ENCODE data around the gene FGF4. TPM values are rescaled to one million over a fixed set of nuclear protein-coding genes. Genes with fewer than 3 reads are reported as not detected.

FGF4 gene
- total RNA-seq, 2 experiments from 2014 or later: not detected

GRCh38 chr11:69800278-69800677 lies 25.1 kb upstream of the FGF4 start:
- Mint-ChIP-seq H3K36me3 (no peaks in the 10 kb centered on the region), H3K4me1 (no peaks in the 10 kb centered on the region), H3K27ac (no peak overlapping the region), H3K27me3 (no peaks in the 10 kb centered on the region), H3K4me3 (no peak overlapping the region), H3K9me3 (no peaks in the 10 kb centered on the region)
- POLR2A ChIA-PET: no interaction called here
- DNase-seq: no peak
- no peak for ATAC-seq (ENCODE audit: low read depth)

- Mint-ChIP-seq H3K4me1 (no peaks in the 10 kb centered on the region), H3K27ac (no peak overlapping the region), H3K4me3 (no peak overlapping the region), H3K9me3 (no peaks in the 10 kb centered on the region), H3K36me3 (no peaks in the 10 kb centered on the region), H3K27me3 (no peaks in the 10 kb centered on the region)
- POLR2A ChIA-PET: no interaction called here
- ATAC-seq (ENCODE audit: low read depth) (no peak), DNase-seq (no peak)
Observed at GRCh38 chr11:69799582-69799981, 24.4 kb upstream of the FGF4 start.

- POLR2A ChIA-PET: no interaction called here
- Mint-ChIP-seq H3K36me3 (no peaks in the 10 kb centered on the region), H3K4me1 (no peaks in the 10 kb centered on the region), H3K9me3 (no peaks in the 10 kb centered on the region), H3K27ac (no peak overlapping the region), H3K27me3 (no peaks in the 10 kb centered on the region), H3K4me3 (no peak overlapping the region)
- ATAC-seq (ENCODE audit: low read depth) (no peak), DNase-seq (no peak)
Observed at GRCh38 chr11:69799097-69799496, 24.0 kb upstream of the FGF4 start.

- ATAC-seq (ENCODE audit: low read depth) (no peak), DNase-seq (no peak)
- no peaks in the 10 kb centered on the region for H3K4me1 Mint-ChIP-seq
- H3K9me3 Mint-ChIP-seq: no peaks in the 10 kb centered on the region
- no peak overlapping the region for H3K27ac Mint-ChIP-seq
- H3K4me3 Mint-ChIP-seq: no peak overlapping the region
- peaks cover 2% of the 10 kb centered on the region for H3K27me3 Mint-ChIP-seq
- H3K36me3 Mint-ChIP-seq: no peaks in the 10 kb centered on the region
- POLR2A ChIA-PET: no interaction called here
Observed at GRCh38 chr11:69797737-69798528, 22.8 kb upstream of the FGF4 start.

- no peaks in the 10 kb centered on the region for H3K36me3 Mint-ChIP-seq
- no peak overlapping the region for H3K27ac Mint-ChIP-seq
- POLR2A ChIA-PET: no interaction called here
- no peaks in the 10 kb centered on the region for H3K4me1 Mint-ChIP-seq
- H3K9me3 Mint-ChIP-seq: no peaks in the 10 kb centered on the region
- ATAC-seq (ENCODE audit: low read depth): no peak
- peaks cover 2% of the 10 kb centered on the region for H3K27me3 Mint-ChIP-seq
- DNase-seq: no peak
- H3K4me3 Mint-ChIP-seq: no peak overlapping the region
Observed at GRCh38 chr11:69797156-69797555, 22.0 kb upstream of the FGF4 start.

GRCh38 chr11:69796063-69796462 lies 20.9 kb upstream of the FGF4 start:
- POLR2A ChIA-PET: no interaction called here
- Mint-ChIP-seq H3K4me1 (no peaks in the 10 kb centered on the region), H3K36me3 (no peaks in the 10 kb centered on the region), H3K9me3 (no peaks in the 10 kb centered on the region), H3K27me3 (peaks cover 2% of the 10 kb centered on the region), H3K27ac (no peak overlapping the region), H3K4me3 (no peak overlapping the region)
- DNase-seq (no peak), ATAC-seq (ENCODE audit: low read depth) (no peak)

- H3K4me3 Mint-ChIP-seq: no peak overlapping the region
- ATAC-seq (ENCODE audit: low read depth) (no peak), DNase-seq (no peak)
- H3K27ac Mint-ChIP-seq: no peak overlapping the region
- no peaks in the 10 kb centered on the region for H3K36me3 Mint-ChIP-seq
- H3K27me3 Mint-ChIP-seq: peaks cover 2% of the 10 kb centered on the region
- no peaks in the 10 kb centered on the region for H3K9me3 Mint-ChIP-seq
- POLR2A ChIA-PET: no interaction called here
- no peaks in the 10 kb centered on the region for H3K4me1 Mint-ChIP-seq
Observed at GRCh38 chr11:69791276-69792180, 16.4 kb upstream of the FGF4 start.

GRCh38 chr11:69788956-69789355 lies 13.8 kb upstream of the FGF4 start:
- Mint-ChIP-seq H3K36me3 (no peaks in the 10 kb centered on the region), H3K4me1 (no peaks in the 10 kb centered on the region), H3K27me3 (peaks cover 5% of the 10 kb centered on the region), H3K4me3 (no peak overlapping the region), H3K27ac (no peak overlapping the region), H3K9me3 (no peaks in the 10 kb centered on the region)
- POLR2A ChIA-PET: no interaction called here
- ATAC-seq (ENCODE audit: low read depth): no peak
- no peak for DNase-seq

GRCh38 chr11:69787906-69788305 lies 12.8 kb upstream of the FGF4 start:
- POLR2A ChIA-PET: no interaction called here
- H3K27me3 Mint-ChIP-seq: peaks cover 2% of the 10 kb centered on the region
- no peak for DNase-seq
- no peak overlapping the region for H3K4me3 Mint-ChIP-seq
- no peaks in the 10 kb centered on the region for H3K36me3 Mint-ChIP-seq
- ATAC-seq (ENCODE audit: low read depth): no peak
- no peaks in the 10 kb centered on the region for H3K4me1 Mint-ChIP-seq
- no peaks in the 10 kb centered on the region for H3K9me3 Mint-ChIP-seq
- H3K27ac Mint-ChIP-seq: no peak overlapping the region

GRCh38 chr11:69787457-69787856 lies 12.3 kb upstream of the FGF4 start:
- no peaks in the 10 kb centered on the region for H3K9me3 Mint-ChIP-seq
- POLR2A ChIA-PET: no interaction called here
- no peaks in the 10 kb centered on the region for H3K4me1 Mint-ChIP-seq

GRCh38 chr11:69781241-69781640 lies 6.1 kb upstream of the FGF4 start:
- H3K27ac Mint-ChIP-seq: no peak overlapping the region
- no peak overlapping the region for H3K4me3 Mint-ChIP-seq
- no peaks in the 10 kb centered on the region for H3K4me1 Mint-ChIP-seq
- H3K36me3 Mint-ChIP-seq: no peaks in the 10 kb centered on the region
- no peaks in the 10 kb centered on the region for H3K9me3 Mint-ChIP-seq
- no peak for ATAC-seq (ENCODE audit: low read depth)
- DNase-seq: no peak
- H3K27me3 Mint-ChIP-seq: peaks cover 13% of the 10 kb centered on the region
- POLR2A ChIA-PET: no interaction called here

More at GRCh38 chr11:69787457-69787856, 12.3 kb upstream of the FGF4 start:
- ATAC-seq (ENCODE audit: low read depth) (no peak), DNase-seq (no peak)
- H3K36me3 Mint-ChIP-seq: no peaks in the 10 kb centered on the region
- peaks cover 2% of the 10 kb centered on the region for H3K27me3 Mint-ChIP-seq
- H3K4me3 Mint-ChIP-seq: no peak overlapping the region
- H3K27ac Mint-ChIP-seq: no peak overlapping the region

- Mint-ChIP-seq H3K27me3 (peaks cover 22% of the 10 kb centered on the region), H3K4me3 (no peak overlapping the region), H3K36me3 (no peaks in the 10 kb centered on the region), H3K9me3 (no peaks in the 10 kb centered on the region), H3K4me1 (no peaks in the 10 kb centered on the region), H3K27ac (no peak overlapping the region)
- POLR2A ChIA-PET: no interaction called here
- no peak for ATAC-seq (ENCODE audit: low read depth)
- no peak for DNase-seq
Observed at GRCh38 chr11:69778373-69778772, 3.2 kb upstream of the FGF4 start.

- DNase-seq (no peak), ATAC-seq (ENCODE audit: low read depth) (no peak)
- H3K9me3 Mint-ChIP-seq: no peaks in the 10 kb centered on the region
- H3K36me3 Mint-ChIP-seq: no peaks in the 10 kb centered on the region
- peaks cover 42% of the 10 kb centered on the region for H3K27me3 Mint-ChIP-seq
- POLR2A ChIA-PET: no interaction called here
- no peak overlapping the region for H3K4me3 Mint-ChIP-seq
- no peaks in the 10 kb centered on the region for H3K4me1 Mint-ChIP-seq
- H3K27ac Mint-ChIP-seq: no peak overlapping the region
Observed at GRCh38 chr11:69774354-69775162, 583 bp downstream of the FGF4 start.

Measured in activated naive CD8-positive, alpha-beta T cell treated with anti-CD3 and anti-CD28 coated beads, Interleukin-2, amount 10 ng/mL, durations not matched to agents 7 days and 5 days (primary cell).